Measurements from ENCODE around the gene ATXN1.

ATXN1 gene

DNA sequence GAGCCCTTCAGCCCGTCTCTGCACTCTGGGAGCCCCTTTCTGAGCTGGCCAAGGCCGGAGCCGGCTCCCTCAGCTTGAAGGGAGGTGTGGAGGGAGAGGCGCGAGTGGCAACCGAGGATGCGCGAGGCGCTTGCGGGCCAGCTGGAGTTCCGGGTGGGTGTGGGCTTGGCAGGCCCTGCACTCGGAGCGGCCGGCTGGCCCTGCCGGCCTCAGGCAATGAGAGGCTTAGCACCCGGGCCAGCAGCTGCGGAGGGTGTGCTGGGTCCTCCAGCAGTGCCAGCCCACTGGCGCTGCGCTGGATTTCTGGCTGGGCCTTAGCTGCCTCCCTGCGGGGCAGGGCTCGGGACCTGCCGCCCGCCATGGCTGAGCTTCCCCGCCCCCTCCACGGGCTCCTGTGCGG is 473.1 kb downstream of the ATXN1 start:
- TF ChIP-seq POU6F1 (CRISPR knock-in tag; IDR thresholded peaks at IDR 0.05; ENCODE audit: borderline replicate concordance, low read depth) (no peak), ISL1 (CRISPR knock-in tag; IDR thresholded peaks at IDR 0.05) (no peak)
- TF ChIP-seq, protein P1, sequence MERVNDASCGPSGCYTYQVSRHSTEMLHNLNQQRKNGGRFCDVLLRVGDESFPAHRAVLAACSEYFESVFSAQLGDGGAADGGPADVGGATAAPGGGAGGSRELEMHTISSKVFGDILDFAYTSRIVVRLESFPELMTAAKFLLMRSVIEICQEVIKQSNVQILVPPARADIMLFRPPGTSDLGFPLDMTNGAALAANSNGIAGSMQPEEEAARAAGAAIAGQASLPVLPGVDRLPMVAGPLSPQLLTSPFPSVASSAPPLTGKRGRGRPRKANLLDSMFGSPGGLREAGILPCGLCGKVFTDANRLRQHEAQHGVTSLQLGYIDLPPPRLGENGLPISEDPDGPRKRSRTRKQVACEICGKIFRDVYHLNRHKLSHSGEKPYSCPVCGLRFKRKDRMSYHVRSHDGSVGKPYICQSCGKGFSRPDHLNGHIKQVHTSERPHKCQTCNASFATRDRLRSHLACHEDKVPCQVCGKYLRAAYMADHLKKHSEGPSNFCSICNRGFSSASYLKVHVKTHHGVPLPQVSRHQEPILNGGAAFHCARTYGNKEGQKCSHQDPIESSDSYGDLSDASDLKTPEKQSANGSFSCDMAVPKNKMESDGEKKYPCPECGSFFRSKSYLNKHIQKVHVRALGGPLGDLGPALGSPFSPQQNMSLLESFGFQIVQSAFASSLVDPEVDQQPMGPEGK (CRISPR knock-in tag; IDR thresholded peaks at IDR 0.05; ENCODE audit: borderline replicate concordance) = no peak
- ATAC-seq = no peak

GRCh38 chr6:16286151-16286522 is 475.1 kb downstream of the ATXN1 start:
- TF ChIP-seq RARB (CRISPR knock-in tag; IDR thresholded peaks at IDR 0.05) = no peak
- TF ChIP-seq ESRRG (CRISPR knock-in tag; IDR thresholded peaks at IDR 0.05) = no peak
- TF ChIP-seq ZFP3 (CRISPR knock-in tag; IDR thresholded peaks at IDR 0.05) = no peak
- no peak for TF ChIP-seq ARNTL (CRISPR knock-in tag; IDR thresholded peaks at IDR 0.05; ENCODE audit: borderline replicate concordance, low read depth)
- no peak for TF ChIP-seq CREB5 (CRISPR knock-in tag; IDR thresholded peaks at IDR 0.05; ENCODE audit: low read depth)
- TF ChIP-seq PPARA (CRISPR knock-in tag; IDR thresholded peaks at IDR 0.05; ENCODE audit: borderline replicate concordance) = no peak
- no peak for TF ChIP-seq OSR1 (CRISPR knock-in tag; IDR thresholded peaks at IDR 0.05)
- TF ChIP-seq, protein P2, sequence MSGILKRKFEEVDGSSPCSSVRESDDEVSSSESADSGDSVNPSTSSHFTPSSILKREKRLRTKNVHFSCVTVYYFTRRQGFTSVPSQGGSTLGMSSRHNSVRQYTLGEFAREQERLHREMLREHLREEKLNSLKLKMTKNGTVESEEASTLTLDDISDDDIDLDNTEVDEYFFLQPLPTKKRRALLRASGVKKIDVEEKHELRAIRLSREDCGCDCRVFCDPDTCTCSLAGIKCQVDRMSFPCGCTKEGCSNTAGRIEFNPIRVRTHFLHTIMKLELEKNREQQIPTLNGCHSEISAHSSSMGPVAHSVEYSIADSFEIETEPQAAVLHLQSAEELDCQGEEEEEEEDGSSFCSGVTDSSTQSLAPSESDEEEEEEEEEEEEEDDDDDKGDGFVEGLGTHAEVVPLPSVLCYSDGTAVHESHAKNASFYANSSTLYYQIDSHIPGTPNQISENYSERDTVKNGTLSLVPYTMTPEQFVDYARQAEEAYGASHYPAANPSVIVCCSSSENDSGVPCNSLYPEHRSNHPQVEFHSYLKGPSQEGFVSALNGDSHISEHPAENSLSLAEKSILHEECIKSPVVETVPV (CRISPR knock-in tag; IDR thresholded peaks at IDR 0.05) = no peak
- ATAC-seq = peak; percentile 67

DNA sequence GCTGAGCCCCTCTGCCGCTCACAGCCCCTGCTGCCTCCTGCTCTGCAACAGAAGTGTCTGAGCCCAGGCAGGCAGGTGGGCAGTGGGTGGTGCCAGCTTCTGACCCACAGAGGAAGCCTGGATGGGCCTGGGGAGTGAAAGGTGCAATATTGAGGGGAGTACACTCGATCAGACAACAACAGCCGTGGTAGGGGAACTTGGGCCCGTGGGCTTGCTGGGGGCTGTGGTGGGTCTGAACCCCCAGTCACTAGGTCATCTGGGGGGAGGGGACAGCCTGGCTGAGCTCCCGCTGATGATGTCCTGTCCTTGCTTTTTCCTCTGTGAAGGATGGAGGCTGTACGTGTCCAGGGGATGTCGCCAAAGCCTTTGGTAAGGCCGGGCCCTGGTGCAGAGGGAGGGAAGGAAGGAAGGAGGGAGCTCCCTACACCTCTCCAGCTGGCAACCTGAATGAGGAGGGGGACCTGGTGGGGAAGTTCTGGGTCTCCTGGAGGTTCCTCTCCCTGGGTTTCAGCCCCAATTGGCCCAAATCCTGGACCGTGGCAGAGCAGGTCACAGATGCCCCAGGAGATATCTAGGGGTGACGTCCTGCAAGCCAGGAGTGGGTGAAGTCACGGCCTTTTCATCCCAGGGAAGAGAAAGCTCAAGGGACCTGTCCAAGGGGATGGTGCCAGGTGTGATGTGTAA is 475.7 kb downstream of the ATXN1 start:
- peak; percentile 12; the same call in 1 of the 3 replicates for ATAC-seq
- no peak for TF ChIP-seq SNAI2 (CRISPR knock-in tag; IDR thresholded peaks at IDR 0.05)
- TF ChIP-seq TCF4 (CRISPR knock-in tag; IDR thresholded peaks at IDR 0.05; ENCODE audit: borderline replicate concordance) = no peak
- TF ChIP-seq CSDC2 (CRISPR knock-in tag; IDR thresholded peaks at IDR 0.05) = no peak
- TF ChIP-seq ZFP3 (CRISPR knock-in tag; IDR thresholded peaks at IDR 0.05) = no peak
- TF ChIP-seq ARNTL (CRISPR knock-in tag; IDR thresholded peaks at IDR 0.05; ENCODE audit: borderline replicate concordance, low read depth) = no peak
- no peak for TF ChIP-seq ESRRG (CRISPR knock-in tag; IDR thresholded peaks at IDR 0.05)
- TF ChIP-seq ISL1 (CRISPR knock-in tag; IDR thresholded peaks at IDR 0.05) = no peak
- no peak for TF ChIP-seq TOX (CRISPR knock-in tag; IDR thresholded peaks at IDR 0.05; ENCODE audit: borderline replicate concordance)
- TF ChIP-seq ZC3H10 (CRISPR knock-in tag; IDR thresholded peaks at IDR 0.05) = no peak
- TF ChIP-seq ZNF70 (CRISPR knock-in tag; IDR thresholded peaks at IDR 0.05) = no peak
- no peak for TF ChIP-seq OSR1 (CRISPR knock-in tag; IDR thresholded peaks at IDR 0.05)
- TF ChIP-seq GLIS3 (CRISPR knock-in tag; IDR thresholded peaks at IDR 0.05) = no peak
- no peak for TF ChIP-seq RARB (CRISPR knock-in tag; IDR thresholded peaks at IDR 0.05)
- no peak for TF ChIP-seq BACH2 (CRISPR knock-in tag; IDR thresholded peaks at IDR 0.05; ENCODE audit: borderline replicate concordance)
- TF ChIP-seq PPARA (CRISPR knock-in tag; IDR thresholded peaks at IDR 0.05; ENCODE audit: borderline replicate concordance) = no peak
- TF ChIP-seq, protein P2 (CRISPR knock-in tag; IDR thresholded peaks at IDR 0.05) = no peak
- no peak for TF ChIP-seq TSHZ2 (CRISPR knock-in tag; IDR thresholded peaks at IDR 0.05)
- TF ChIP-seq, protein P1 (CRISPR knock-in tag; IDR thresholded peaks at IDR 0.05; ENCODE audit: borderline replicate concordance) = no peak
